ENCODE measurements around the gene CACNA1C. TPM values are rescaled to one million over a fixed set of nuclear protein-coding genes. Genes with fewer than 3 reads are reported as not detected.

CACNA1C gene
- total and polyA plus RNA-seq, 10 of the 15 experiments (the other 5 are each of a cell fraction or from before 2014, with no cell fraction given) = under 0.01 to 0.15 (median 0.09) TPM; not detected in 5

GRCh38 chr12:2221030-2221621, 168.3 kb downstream of the CACNA1C start:
- ATAC-seq (no peak), FAIRE-seq (no peak), DNase-seq (ENCODE audit: low read depth, low spot score) (no peak)
- SMC1A ChIA-PET (ENCODE audit: uncharacterized antibody, unreplicated experiment) = no interaction called here
- Histone ChIP-seq H3K27ac (ENCODE audit: control insufficient read depth, insufficient read depth) (no peak overlapping the region), H3K4me1 (ENCODE audit: control insufficient read depth, insufficient read depth, low read length) (no peaks in the 10 kb centered on the region), H3K9ac (ENCODE audit: control insufficient read depth, insufficient read depth, low read length) (no peak overlapping the region), H3K27me3 (replicated peaks in 1 of 2; ENCODE audit: control insufficient read depth in 2 of 2, insufficient read depth in 2 of 2, low read length in 1 of 2) (peaks cover 0 to 1% of the 10 kb centered on the region in 2 experiments; a peak in 2 of 4 replicates), H3K79me2 (ENCODE audit: control insufficient read depth, insufficient read depth, low read length) (no peaks in the 10 kb centered on the region), H3K4me3 (no peak overlapping the region), H2AFZ (ENCODE audit: control insufficient read depth, low read depth, low read length) (no peak overlapping the region), H4K20me1 (ENCODE audit: control insufficient read depth, insufficient read depth) (no peaks in the 10 kb centered on the region), H3K36me3 (ENCODE audit: control insufficient read depth in 2 of 2, insufficient read depth in 2 of 2, low read length in 1 of 2) (no peaks in the 10 kb centered on the region), H3K9me3 (replicated peaks; ENCODE audit: control insufficient read depth, insufficient read depth, low read length) (no peaks in the 10 kb centered on the region), H3K4me2 (ENCODE audit: control insufficient read depth, insufficient read depth) (no peak overlapping the region)
- no TSS peak for BruUV-seq (replicated peaks)
- intact Hi-C loops (cut with micrococcal nuclease; ENCODE audit: unreplicated experiment) (no loop called here), in situ Hi-C loops (cut with MboI) (no loop called here)
- CTCF ChIA-PET = no interaction called here
- 38% methylated on average over 4 of the region's 4 CpGs for whole genome bisulfite sequencing (ENCODE audit: insufficient coverage, insufficient replicate concordance, low lambda C conversion rate, missing lambda C conversion rate)
- RAD21 ChIA-PET (ENCODE audit: unreplicated experiment) = no interaction called here
- TF ChIP-seq, protein P1, sequence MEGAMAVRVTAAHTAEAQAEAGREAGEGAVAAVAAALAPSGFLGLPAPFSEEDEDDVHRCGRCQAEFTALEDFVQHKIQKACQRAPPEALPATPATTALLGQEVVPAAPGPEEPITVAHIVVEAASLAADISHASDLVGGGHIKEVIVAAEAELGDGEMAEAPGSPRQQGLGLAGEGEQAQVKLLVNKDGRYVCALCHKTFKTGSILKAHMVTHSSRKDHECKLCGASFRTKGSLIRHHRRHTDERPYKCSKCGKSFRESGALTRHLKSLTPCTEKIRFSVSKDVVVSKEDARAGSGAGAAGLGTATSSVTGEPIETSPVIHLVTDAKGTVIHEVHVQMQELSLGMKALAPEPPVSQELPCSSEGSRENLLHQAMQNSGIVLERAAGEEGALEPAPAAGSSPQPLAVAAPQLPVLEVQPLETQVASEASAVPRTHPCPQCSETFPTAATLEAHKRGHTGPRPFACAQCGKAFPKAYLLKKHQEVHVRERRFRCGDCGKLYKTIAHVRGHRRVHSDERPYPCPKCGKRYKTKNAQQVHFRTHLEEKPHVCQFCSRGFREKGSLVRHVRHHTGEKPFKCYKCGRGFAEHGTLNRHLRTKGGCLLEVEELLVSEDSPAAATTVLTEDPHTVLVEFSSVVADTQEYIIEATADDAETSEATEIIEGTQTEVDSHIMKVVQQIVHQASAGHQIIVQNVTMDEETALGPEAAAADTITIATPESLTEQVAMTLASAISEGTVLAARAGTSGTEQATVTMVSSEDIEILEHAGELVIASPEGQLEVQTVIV (IDR thresholded peaks at IDR 0.05; ENCODE audit: borderline replicate concordance, partially characterized antibody) = no peak
- no peak for TF ChIP-seq EGR1 (IDR thresholded peaks at IDR 0.05; ENCODE audit: borderline replicate concordance in 1 of 2, low read depth in 2 of 2, low read length in 2 of 2)
- TF ChIP-seq, protein P2, sequence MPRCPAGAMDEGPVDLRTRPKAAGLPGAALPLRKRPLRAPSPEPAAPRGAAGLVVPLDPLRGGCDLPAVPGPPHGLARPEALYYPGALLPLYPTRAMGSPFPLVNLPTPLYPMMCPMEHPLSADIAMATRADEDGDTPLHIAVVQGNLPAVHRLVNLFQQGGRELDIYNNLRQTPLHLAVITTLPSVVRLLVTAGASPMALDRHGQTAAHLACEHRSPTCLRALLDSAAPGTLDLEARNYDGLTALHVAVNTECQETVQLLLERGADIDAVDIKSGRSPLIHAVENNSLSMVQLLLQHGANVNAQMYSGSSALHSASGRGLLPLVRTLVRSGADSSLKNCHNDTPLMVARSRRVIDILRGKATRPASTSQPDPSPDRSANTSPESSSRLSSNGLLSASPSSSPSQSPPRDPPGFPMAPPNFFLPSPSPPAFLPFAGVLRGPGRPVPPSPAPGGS (IDR thresholded peaks at IDR 0.05; ENCODE audit: borderline replicate concordance, insufficient read depth, low read depth, low read length, poor library complexity, severe bottlenecking) = no peak
- no peak for TF ChIP-seq POU2F2 (IDR thresholded peaks at IDR 0.05; ENCODE audit: borderline replicate concordance, low read depth, low read length)
- TF ChIP-seq GATAD2B (conservative IDR thresholded peaks at IDR 0.05; ENCODE audit: low read depth) = no peak
- POLR2A ChIA-PET = interaction anchor here (0.6 kb wide), 1 partner anchor 160 kb away, joined by 4 read pairs; no protein-coding TSS in a partner anchor

All from GM12878 (cell line).